Liver (tissue), 9 donors: ENCODE results near the gene ZNF79. TPM values are rescaled to one million over a fixed set of nuclear protein-coding genes. Genes with fewer than 3 reads are reported as not detected.

Experiments used
- DNase-seq: peaks from one replicate; pipeline ENCODE4 v3.0.0-alpha.2; 2017; ENCODE audit warnings: low spot score
- H3K27ac ChIP-seq, 2 donors: one replicate each; pipeline ENCODE4 v1.7.0; 2013; ENCODE audit warnings: inconsistent platforms in 2 of 2, low read length in 2 of 2, control low read depth in 1 of 2, low read depth in 1 of 2, mild to moderate bottlenecking in 1 of 2
- H3K27me3 ChIP-seq, 4 donors: one replicate each; pipeline versions ENCODE4 v1.6.1 to v1.7.0; 2013; ENCODE audit warnings: low read length in 3 of 4, inconsistent platforms in 1 of 4, mild to moderate bottlenecking in 1 of 4, moderate library complexity in 1 of 4; ENCODE audit not compliant: control insufficient read depth in 4 of 4, insufficient read depth in 4 of 4
- H3K36me3 ChIP-seq, 4 donors: one replicate each; pipeline versions ENCODE4 v1.6.1 to v1.7.0; 2013; ENCODE audit warnings: low read length in 3 of 4, mild to moderate bottlenecking in 3 of 4, low read depth in 1 of 4, moderate library complexity in 1 of 4; ENCODE audit not compliant: control insufficient read depth in 4 of 4, insufficient read depth in 3 of 4
- H3K4me1 ChIP-seq, 4 donors: one replicate each; pipeline versions ENCODE4 v1.6.1 to v1.7.0; 2013; ENCODE audit warnings: low read length in 3 of 4, mild to moderate bottlenecking in 3 of 4, moderate library complexity in 1 of 4; ENCODE audit not compliant: control insufficient read depth in 4 of 4, insufficient read depth in 4 of 4
- H3K4me3 ChIP-seq, 3 donors: one replicate each; pipeline versions ENCODE4 v1.6.1 to v1.7.0; 2013; ENCODE audit warnings: low read length in 3 of 3, control low read depth in 1 of 3, low read depth in 1 of 3, mild to moderate bottlenecking in 1 of 3
- H3K9ac ChIP-seq, 2 donors: one replicate each; pipeline ENCODE4 v1.7.0; 2013; ENCODE audit warnings: low read length in 2 of 2, mild to moderate bottlenecking in 2 of 2, moderate library complexity in 2 of 2, control low read depth in 1 of 2, low read depth in 1 of 2
- H3K9me3 ChIP-seq, 4 donors: one replicate each; pipeline versions ENCODE4 v1.6.1 to v1.7.0; 2013; ENCODE audit warnings: low read length in 3 of 4; ENCODE audit not compliant: control insufficient read depth in 4 of 4
- ATF3 ChIP-seq: IDR thresholded peaks from 2 replicates; pipeline ENCODE4 v1.6.1; 2016; ENCODE audit warnings: antibody characterized with exemption
- CTCF ChIP-seq: fragments of 150-350 bp; IDR thresholded peaks from 2 replicates; pipeline ENCODE4 v1.5.1; 2017; ENCODE audit warnings: improper control_type of control experiment, low read depth, low read length; ENCODE audit not compliant: missing input control
- EGR1 ChIP-seq, 2 donors: IDR thresholded peaks; 2 replicates each; pipeline ENCODE4 v1.6.1; 2016 to 2018; ENCODE audit warnings: antibody characterized with exemption in 2 of 2, low read depth in 2 of 2
- FOXA1 ChIP-seq: IDR thresholded peaks from 2 replicates; pipeline ENCODE4 v1.6.1; 2016; ENCODE audit warnings: antibody characterized with exemption
- FOXA2 ChIP-seq: IDR thresholded peaks from 2 replicates; pipeline ENCODE4 v1.6.1; 2016; ENCODE audit warnings: antibody characterized with exemption
- GABPA ChIP-seq, 2 donors: IDR thresholded peaks in 1 of 2; conservative IDR thresholded peaks in 1 of 2; 2 replicates each; pipeline ENCODE4 v1.6.1; 2016; ENCODE audit warnings: antibody characterized with exemption in 2 of 2, mild to moderate bottlenecking in 1 of 2, moderate library complexity in 1 of 2
- HNF4A ChIP-seq, 2 donors: conservative IDR thresholded peaks; 2 replicates each; pipeline ENCODE4 v1.6.1; 2016; ENCODE audit warnings: antibody characterized with exemption in 2 of 2, mild to moderate bottlenecking in 2 of 2
- HNF4G ChIP-seq: IDR thresholded peaks from 2 replicates; pipeline ENCODE4 v1.6.1; 2016; ENCODE audit warnings: antibody characterized with exemption
- JUND ChIP-seq, 2 donors: IDR thresholded peaks; 2 replicates each; pipeline ENCODE4 v1.6.1; 2016; ENCODE audit warnings: antibody characterized with exemption in 2 of 2
- MAX ChIP-seq: IDR thresholded peaks from 2 replicates; pipeline ENCODE4 v1.6.1; 2016; ENCODE audit warnings: antibody characterized with exemption
- NR2F2 ChIP-seq: IDR thresholded peaks from 2 replicates; pipeline ENCODE4 v1.6.1; 2016; ENCODE audit warnings: antibody characterized with exemption
- RAD21 ChIP-seq, 2 donors: IDR thresholded peaks; 2 replicates each; pipeline ENCODE4 v1.6.1; 2016; ENCODE audit warnings: antibody characterized with exemption in 2 of 2, mild to moderate bottlenecking in 2 of 2
- REST ChIP-seq: IDR thresholded peaks from 2 replicates; pipeline ENCODE4 v1.6.1; 2016; ENCODE audit warnings: antibody characterized with exemption, mild to moderate bottlenecking
- RXRA ChIP-seq, 2 donors: IDR thresholded peaks; 2 replicates each; pipeline ENCODE4 v1.6.1; 2017 to 2018; ENCODE audit warnings: antibody characterized with exemption in 2 of 2, mild to moderate bottlenecking in 1 of 2
- SP1 ChIP-seq: IDR thresholded peaks from 2 replicates; pipeline ENCODE4 v1.6.1; 2018; ENCODE audit warnings: antibody characterized with exemption, mild to moderate bottlenecking
- TAF1 ChIP-seq: conservative IDR thresholded peaks from 2 replicates; pipeline ENCODE4 v1.6.1; 2016; ENCODE audit warnings: antibody characterized with exemption, mild to moderate bottlenecking
- YY1 ChIP-seq: IDR thresholded peaks from 2 replicates; pipeline ENCODE4 v1.6.1; 2016; ENCODE audit warnings: antibody characterized with exemption, mild to moderate bottlenecking
- ZBTB33 ChIP-seq: IDR thresholded peaks from 2 replicates; pipeline ENCODE4 v1.6.1; 2016; ENCODE audit warnings: antibody characterized with exemption
- WGBS: extraction: QIAGEN DNeasy Blood & Tissue Kit; methylation state at CpG from one replicate; pipeline ENCODE4 v1.1.7; 2013; 5-methylcytosine and 5-hydroxymethylcytosine counted together
- polyA plus RNA-seq, 2 donors: library from polyadenylated mRNA; stranded (reverse) in 1 of 2; unstranded in 1 of 2; fragments of 200-250 nt in 1 of 2; fragments of >200 nt in 1 of 2; fragmentation: Nextera tagmentation in 1 of 2; extraction: Ambion mirVana in 1 of 2; gene quantifications; one replicate each; pipeline versions ENCODE4 v1.2.1 to v1.2.3, GENCODE V29; 2013 to 2015
- total RNA-seq, 2 donors: library from RNA; depleted of rRNA; stranded (reverse); fragments of >200 nt; gene quantifications; one replicate each; pipeline ENCODE4 v1.2.3, GENCODE V29; 2014
- donor health status: healthy.
- donor health status: healthy.
- donor health status: healthy.
- donor health status: healthy.
- donor health status: healthy.

The ZNF79 gene
- total and polyA plus RNA-seq, 4 donors: 2.2 to 6.9 (median 4.2) TPM

GRCh38 chr9:127392976-127393375, 31.2 kb upstream of the ZNF79 start:
- Histone ChIP-seq H3K36me3 (no peaks in the 10 kb centered on the region), H3K27me3 (no peaks in the 10 kb centered on the region), H3K9ac (no peak overlapping the region), H3K4me3 (no peak overlapping the region), H3K27ac (no peak overlapping the region), H3K9me3 (no peaks in the 10 kb centered on the region), H3K4me1 (peaks cover 2 to 12% (median 8%) of the 10 kb centered on the region in 4 donors)
- WGBS: 95% methylated on average over 5 of the region's 5 CpGs
- TF ChIP-seq GABPA (IDR thresholded peaks at IDR 0.05 in 1 of 2, conservative IDR thresholded peaks at IDR 0.05 in 1 of 2): no peak
- TF ChIP-seq HNF4G: no peak
- no peak for TF ChIP-seq SP1
- no peak for TF ChIP-seq MAX
- TF ChIP-seq NR2F2: no peak
- TF ChIP-seq CTCF: no peak
- TF ChIP-seq JUND (IDR thresholded peaks at IDR 0.05): no peak
- no peak for TF ChIP-seq RXRA (IDR thresholded peaks at IDR 0.05)
- TF ChIP-seq FOXA2: no peak
- TF ChIP-seq ATF3: no peak
- no peak for TF ChIP-seq FOXA1
- no peak for TF ChIP-seq HNF4A (conservative IDR thresholded peaks at IDR 0.05)
- TF ChIP-seq RAD21 (IDR thresholded peaks at IDR 0.05): no peak
- no peak for TF ChIP-seq ZBTB33
- no peak for TF ChIP-seq REST
- no peak for TF ChIP-seq YY1
- no peak for TF ChIP-seq EGR1 (IDR thresholded peaks at IDR 0.05; ENCODE audit: low read depth in 2 of 2)
- no peak for TF ChIP-seq TAF1
- no peak for DNase-seq

GRCh38 chr9:127393645-127394044, 30.5 kb upstream of the ZNF79 start:
- TF ChIP-seq HNF4G: no peak
- no peak for TF ChIP-seq TAF1
- no peak for TF ChIP-seq FOXA2
- TF ChIP-seq HNF4A (conservative IDR thresholded peaks at IDR 0.05): no peak
- TF ChIP-seq REST: no peak
- no peak for TF ChIP-seq YY1
- no peak for TF ChIP-seq FOXA1
- TF ChIP-seq NR2F2: no peak
- TF ChIP-seq ATF3: no peak
- TF ChIP-seq SP1: no peak
- no peaks in the 10 kb centered on the region for H3K9me3 ChIP-seq
- DNase-seq: no peak
- no peak overlapping the region for H3K9ac ChIP-seq
- no peaks in the 10 kb centered on the region for H3K27me3 ChIP-seq
- WGBS: 90% methylated on average over 2 of the region's 2 CpGs
- H3K27ac ChIP-seq: no peak overlapping the region
- no peak overlapping the region for H3K4me3 ChIP-seq
- H3K4me1 ChIP-seq: peaks cover 2 to 18% (median 15%) of the 10 kb centered on the region in 4 donors
- H3K36me3 ChIP-seq: no peaks in the 10 kb centered on the region
